Stimulated activated CD4-positive, alpha-beta T cell treated with anti-CD3 and anti-CD28 coated beads, Interleukin-2, amount 100 ng/mL, for 48 hours (primary cell): ENCODE data around the gene TSPO2.

Source experiments
- DNase-seq, 2 donors: peaks; one replicate each; pipeline ENCODE4 v3.0.0-alpha.2; 2020

Gene TSPO2

DNA sequence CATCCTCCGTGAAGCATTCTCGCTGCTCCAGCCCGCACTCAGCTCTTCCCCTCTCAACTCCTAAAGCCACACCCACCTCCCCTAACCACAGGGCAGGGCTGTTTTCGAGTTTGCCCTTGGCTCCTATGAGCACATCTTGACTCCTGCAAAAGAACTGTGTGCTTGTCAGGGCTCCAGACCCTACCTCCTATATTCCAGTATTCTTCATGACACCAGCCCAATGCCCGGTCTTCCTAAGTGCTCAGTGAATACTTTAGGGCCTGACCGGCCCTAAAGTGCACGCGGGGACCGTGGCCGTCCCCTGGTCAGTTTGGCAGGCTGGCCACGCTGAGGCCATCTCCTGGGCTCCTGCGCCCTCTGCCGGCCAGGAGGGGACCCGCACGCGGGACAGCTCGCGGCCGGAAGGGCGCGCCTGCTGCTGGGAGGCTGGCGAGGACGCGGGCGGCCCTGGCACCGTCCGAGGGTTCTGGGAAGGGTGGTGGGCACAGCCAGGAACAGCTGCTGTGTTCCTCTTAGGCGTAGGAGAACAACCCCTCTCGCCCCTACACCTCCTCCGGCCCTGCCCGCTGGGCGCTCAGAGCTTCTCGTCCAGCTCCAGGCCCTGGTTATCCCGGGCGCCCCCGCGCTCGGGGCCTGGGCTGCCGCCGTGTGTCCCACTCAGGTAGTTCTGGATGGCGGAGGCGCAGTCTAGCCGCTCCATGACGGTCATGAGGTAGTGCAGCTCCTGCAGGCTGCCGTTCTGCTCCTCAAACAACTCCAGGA is 14.3 kb upstream of the TSPO2 start:
- peak; percentile 79 to 85 for DNase-seq

GRCh38 chr6:41028561-41029412 is 13.5 kb upstream of the TSPO2 start:
- no peak for DNase-seq

DNA sequence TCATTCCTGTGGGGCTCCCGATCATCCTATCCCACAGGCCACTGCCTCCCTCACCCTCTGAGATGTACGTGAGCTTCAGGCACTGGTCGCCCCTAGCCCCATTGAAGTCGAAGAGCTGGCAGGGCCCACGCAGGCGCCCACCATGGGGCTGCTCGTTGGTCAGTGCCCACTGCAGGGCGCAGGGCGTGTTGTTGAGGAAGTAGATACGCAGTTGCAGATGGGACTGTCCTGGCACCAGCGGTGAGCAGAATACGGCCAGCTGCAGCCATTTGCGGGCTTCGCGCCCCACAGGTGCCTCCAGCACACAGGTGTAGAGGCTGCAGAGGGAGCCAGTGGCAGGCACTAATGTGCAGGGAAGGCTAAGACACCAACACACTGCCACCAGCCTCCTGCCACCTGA is 9.4 kb upstream of the TSPO2 start:
- no peak for DNase-seq

DNA sequence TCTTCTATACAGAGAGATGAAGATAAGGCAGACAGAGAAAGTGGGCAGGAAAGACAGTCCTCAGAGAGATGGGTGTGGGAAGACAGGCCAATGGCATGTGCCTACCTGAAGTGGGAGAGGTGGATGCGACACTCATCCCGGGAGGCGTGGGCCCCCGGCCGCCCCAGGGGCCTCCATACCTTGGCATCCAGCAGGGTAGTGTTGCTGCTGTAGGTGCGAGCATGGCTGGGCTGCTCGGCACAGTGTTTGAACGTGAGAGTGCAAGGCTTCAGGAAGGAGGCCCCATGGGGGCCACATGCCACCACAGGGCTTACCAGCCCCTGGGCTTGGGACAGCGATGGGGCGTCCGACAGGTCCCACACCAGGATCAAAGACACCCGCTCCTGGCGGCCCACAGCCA is 8.5 kb upstream of the TSPO2 start:
- no peak for DNase-seq

GRCh38 chr6:41036186-41036585 is 6.1 kb upstream of the TSPO2 start:
- DNase-seq = no peak

DNA sequence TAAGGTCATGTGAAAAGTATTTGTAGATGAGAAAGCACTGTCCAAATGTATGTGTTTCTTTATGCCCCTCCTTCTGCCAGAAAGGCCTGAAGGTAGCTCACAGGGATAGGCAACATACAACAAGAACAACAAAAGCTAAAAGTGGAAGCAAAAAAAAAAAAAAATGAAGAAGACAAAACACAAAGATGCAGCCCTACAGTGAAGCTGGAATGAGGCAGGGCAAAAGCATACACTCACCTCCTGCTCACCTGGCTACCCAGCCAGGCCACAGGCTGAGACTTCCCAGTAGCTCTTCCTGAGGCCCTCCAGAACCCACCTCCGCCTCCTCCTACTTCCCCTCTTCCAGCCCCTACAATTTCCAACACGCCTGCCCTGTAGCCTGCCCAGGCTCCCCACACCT is 5.7 kb upstream of the TSPO2 start:
- no peak for DNase-seq

- DNase-seq = no peak
These were observed 5.0 kb upstream of the TSPO2 start for GRCh38 chr6:41037107-41037900.

DNA sequence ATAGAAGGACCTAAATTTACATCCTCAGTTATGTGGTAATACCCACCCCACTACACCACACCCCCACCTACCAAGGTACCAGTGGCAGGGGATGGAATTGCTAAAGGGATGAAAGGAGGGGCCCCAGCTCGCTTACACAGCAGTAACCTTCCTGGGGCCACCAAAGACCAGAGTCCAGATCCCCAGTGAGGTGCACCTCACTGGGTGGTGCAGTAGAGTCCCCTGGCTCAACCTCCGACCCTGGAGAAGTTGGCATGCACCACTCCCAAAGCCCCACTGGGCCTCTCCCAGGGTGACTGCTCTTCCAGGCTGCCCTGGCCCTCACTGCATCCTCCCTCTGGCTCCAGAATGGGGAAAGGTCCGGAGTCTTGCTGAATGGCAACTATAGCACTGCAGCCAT is 4.1 kb upstream of the TSPO2 start:
- no peak for DNase-seq

- DNase-seq = peak; percentile 54 to 55
These were observed 2.9 kb upstream of the TSPO2 start, which contains the start of gene UNC5CL for GRCh38 chr6:41039060-41039998. Gene UNC5CL (minus strand): TSS chr6:41039221. CDS start chr6:41035074, 4,147 bp downstream.

DNA sequence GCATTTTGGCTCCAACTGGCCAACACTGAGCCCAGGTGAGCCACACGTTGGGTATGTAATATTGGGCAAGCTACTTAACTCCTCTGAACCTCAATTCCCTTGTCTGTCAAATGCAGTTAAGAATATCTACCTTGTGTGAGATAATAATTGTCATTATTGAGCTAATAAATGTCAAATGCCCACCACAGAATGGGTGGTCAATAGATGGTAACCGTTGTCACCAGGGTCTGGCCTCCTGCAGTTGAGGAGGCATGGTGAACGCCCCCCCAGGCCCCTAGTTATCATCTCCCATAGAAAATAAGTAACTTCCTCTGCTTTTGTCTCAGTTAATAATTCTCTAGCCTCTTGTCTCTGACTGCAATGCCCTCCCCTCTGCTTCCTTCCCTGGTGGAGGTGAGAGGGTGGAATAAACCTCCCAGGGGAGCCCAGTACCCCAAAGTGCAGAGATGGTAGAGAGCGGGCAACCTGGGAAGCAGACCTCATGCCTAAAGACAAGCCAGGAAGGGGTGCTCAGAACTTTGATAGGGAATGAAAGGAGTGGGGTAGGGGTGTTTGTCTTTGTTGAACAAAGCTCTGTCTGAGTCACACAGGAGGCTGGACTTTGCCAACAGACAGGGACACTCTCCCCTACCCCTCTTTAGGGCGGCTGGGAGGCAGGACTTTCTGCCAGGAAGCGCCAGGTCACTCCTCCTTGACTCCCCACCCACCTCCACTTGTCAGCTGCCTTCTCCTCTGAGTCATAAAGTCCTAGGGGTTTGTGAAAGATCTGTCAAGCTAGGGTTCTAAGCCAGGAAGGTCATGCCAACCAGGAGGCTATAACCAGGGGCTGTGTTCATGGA is 1.9 kb upstream of the TSPO2 start:
- no peak for DNase-seq

GRCh38 chr6:41040940-41041536 is 1.2 kb upstream of the TSPO2 start:
- no peak for DNase-seq

DNA sequence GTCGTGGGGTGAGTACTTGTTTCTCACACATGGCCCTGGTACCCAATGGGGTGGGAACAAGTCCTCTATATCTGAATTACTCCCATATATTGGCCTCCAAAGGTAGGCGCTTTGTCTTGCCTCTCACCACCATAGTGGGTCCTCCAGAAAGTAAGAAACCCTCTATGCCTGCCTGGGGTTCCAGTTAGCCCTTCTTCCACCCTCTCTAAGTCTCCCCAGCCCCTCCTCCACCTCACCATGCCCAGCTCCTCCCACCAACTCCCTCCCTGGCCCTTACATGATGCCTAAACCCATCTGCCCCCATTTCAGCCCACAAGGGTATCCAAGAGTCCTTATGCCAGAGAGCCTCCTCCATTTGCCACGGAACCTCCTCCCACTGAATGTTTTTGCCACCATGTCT is 884 bp downstream of the TSPO2 start:
- no peak for DNase-seq

GRCh38 chr6:41045664-41046063 is 3.4 kb downstream of the TSPO2 start:
- no peak for DNase-seq

DNA sequence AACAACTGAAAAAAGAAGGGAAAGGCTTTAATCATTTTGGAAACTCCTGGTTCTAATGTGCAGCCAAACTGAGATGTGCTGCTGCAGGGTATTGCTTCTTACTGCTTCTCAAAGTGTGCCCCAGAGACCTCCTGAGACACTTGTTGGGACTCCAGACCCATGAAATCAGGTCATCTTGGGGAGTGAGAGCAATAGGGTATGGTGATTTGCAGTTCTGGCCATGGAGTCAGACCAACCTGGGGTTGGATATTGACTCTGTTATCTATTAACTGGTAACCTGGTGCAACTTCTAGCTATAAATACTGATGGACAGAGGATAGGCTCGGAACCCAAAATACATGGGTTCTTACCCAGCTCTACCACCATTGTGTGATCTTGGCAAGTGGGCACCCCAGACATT is 3.8 kb downstream of the TSPO2 start:
- DNase-seq = no peak

DNA sequence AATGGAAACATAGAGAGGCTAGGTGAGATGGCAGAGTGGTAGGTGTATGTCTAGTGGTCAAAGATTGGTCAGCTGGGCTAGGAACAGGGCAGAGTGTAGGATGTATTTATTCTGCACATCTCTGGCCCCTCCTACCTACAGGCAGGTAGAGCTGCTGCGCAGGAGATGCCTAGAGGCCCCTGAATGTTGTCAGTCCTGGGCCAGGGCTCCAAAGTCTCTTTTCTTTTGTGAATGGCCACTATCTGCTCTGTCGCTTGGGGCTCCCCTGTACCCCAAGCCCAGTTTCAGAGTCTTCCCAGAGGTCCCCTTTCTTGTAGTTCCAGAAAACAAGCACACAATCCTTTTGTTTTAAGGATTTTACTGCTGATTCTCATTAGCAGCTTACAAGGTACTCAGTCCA is 5.0 kb downstream of the TSPO2 start:
- DNase-seq = no peak

DNA sequence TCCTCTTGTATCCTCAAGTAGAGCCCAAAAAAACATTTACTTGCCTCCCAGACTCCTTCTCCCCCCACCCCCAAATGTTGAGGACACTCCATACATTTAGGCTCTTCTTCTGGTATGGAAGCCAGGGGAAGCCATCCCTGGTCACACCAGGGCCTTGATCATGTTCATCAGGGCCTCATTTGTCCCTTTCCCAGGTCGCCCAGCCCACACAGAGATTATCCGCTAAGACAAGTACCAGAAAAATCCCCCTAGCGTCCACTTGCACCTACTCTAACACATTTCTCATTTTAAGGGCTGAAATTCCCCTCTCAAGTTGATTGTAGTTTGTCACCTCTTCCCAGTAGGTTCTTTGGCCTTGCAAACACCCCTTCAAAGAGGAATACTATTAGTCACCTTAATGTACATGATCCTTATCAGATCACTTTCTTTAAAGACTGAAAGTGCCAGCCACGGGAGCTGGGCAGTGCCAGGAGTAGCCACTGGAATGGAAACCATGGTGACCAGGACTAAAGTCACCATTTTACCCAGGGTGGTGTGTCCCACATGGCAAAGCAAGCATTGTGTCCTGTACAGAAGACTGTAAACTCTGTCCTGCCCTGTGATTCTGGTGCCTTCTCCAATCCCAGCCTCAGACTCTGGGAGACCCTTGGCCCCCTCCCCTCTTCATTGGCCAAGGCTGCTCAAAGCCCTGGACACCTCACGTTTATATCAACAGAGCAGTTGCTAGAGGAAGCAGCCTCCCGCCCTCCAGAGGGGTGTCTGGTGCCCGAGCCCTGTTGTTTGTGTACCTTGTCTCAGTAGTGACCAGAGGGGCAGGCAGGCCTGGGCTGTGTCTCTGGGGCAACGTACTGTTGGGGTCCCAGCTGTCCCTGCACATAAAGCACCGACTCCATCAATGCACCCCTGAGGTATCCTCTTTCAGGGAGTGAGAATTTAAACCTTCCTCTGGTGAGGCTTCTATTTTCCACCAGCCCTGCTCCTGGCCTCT is 5.8 kb downstream of the TSPO2 start:
- DNase-seq = no peak

DNA sequence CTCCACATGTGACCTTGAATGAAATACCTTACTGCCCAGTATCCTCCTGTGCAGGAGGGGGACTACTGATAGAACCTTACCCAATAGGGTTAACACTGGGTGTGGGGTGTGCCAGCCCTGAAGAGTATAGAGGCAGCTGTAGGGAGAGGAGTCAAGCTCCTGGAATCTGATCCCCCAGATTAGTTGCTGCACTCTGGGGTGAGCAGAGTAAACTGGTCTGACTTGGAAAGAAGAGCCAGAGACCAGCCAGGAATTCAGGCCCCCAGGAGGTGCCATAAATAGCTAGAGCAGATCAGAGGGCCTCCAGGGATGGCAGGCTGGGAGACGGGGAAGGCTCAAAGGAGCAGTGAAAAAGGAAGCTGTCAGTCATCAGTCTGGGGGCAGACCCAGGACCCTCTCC is 7.3 kb downstream of the TSPO2 start:
- no peak for DNase-seq

DNA sequence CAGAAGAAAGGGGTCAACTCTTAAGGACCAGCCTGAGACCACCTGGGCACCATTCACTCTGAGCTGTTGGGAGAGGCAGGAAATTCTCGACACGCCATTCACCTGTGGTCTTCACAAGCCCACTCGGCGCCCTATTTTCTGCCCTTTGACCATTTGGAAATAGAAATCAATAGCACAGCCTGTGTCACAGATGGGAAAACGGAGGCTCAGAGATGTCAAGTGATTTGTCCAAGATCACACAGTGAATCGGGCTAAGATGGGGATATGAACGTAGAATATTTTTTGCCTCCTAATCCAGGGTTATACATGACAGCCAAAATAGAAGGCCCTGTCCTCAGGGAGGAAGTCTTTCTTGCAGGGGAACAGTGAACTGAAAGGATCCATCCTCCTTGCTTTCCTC is 7.7 kb downstream of the TSPO2 start:
- DNase-seq = no peak

DNA sequence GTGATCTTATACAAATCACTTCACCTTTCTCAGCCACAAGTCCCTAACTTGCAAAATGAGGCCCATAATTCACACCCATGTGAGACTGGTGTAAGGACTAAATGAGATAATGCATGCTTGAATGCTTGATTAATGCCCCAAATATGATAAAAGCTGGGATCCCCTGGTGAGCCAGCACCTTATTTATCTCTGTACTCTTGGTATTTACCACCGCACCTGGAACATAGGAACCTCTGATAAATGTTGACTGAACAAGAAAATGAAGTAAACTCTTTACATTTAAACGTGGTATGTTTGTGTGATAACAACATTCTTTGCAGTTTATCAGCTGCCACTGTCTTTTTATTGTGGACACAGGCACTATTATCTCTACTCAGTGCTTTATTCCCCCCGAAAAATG is 8.3 kb downstream of the TSPO2 start:
- no peak for DNase-seq

DNA sequence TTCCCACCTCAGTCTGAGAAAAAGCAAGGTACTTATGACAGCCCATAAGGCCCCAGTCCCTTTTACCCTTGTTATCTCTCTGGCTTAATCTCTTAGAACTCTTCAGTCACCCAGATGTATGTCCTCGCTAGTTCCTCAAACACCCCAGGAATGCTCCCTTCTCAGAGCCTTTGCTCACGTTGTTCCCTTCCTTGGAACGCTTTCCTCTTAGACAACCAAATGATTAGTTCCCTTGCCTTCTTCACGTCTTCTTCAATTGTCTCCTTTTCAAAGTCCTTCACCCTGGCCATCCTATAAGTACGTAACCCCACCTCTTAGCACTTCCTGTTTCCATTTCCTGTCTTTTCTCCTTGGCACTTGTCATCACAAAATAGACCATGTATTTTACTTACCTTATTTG is 9.6 kb downstream of the TSPO2 start:
- no peak for DNase-seq
